ENCODE results near the gene FIGN.

The FIGN gene

DNA sequence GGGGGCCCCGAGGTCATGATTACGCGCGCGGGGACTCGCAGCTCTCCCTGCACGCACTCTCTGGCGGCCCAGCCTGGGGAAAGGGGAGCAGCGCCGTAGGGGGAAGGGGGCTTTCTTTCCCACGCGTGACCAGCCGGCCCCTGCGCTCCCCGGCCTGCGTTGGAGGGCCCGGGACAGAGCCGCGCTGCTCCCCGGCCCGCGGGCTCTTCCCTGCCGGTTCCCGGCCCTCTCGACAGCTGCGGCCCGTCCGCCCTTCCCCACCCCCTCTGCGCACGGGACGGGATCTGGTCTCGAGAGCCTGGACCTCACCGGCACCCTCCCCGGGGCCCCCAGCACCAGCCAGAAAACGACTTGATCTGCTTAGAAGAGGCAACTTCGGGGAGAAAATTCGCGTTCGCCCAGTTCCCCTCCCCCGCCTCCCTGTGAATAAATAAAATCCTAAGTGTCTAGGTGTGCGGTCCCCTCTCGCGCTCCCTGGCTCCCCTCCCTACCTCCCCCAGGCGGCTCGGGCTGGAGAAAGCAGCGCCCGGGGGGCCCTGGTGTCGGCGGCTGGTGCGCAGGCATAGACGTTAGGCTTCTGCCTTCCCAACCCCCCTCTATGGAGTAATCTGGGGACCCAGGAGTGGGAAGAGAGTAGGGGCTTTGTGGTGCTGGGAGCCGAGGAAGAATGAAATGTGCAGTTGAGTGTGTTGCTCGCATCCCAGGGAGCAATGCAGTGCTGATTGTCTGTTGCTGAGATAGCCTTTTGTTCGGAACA is 803 bp upstream of the FIGN start:
- DNase-seq (ENCODE audit: low spot score) = no peak

DNA sequence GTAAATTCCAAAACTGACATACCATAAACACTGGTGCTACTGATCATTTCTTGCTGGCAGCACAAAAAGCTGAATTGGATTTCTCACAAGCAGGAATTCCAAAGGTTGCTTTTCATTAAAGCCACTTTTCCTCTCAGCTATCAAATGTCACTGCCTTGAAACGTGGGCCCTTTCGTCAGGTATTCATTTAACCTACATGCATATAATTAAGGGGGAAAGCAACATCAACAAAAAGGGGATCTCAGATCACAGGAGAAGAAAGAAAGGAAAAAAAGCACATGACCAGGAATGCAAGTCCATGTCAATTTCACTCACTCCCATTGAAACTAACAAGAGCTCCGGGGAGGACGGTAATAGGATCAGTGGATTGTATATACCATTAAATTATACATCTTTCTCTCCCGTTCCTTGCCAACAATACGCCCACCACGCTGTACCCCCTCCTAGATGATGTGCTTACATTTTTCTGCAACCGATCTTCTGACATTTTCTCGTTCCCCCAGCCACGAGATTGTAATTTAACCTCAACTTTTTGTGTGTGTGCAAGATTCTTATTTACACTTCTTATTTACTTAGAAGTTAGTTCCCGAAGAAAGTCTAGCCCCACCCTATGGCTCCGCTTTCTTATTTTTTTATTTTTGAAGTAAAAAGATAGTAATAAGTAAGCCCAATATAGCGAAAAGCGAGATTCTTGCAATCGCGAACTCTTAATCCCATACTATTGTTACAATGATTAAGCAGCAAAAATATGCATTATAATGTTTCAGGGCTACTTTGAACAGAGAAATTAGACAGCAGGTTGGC is 725 bp downstream of the FIGN start:
- DNase-seq (ENCODE audit: low spot score) = no peak

DNA sequence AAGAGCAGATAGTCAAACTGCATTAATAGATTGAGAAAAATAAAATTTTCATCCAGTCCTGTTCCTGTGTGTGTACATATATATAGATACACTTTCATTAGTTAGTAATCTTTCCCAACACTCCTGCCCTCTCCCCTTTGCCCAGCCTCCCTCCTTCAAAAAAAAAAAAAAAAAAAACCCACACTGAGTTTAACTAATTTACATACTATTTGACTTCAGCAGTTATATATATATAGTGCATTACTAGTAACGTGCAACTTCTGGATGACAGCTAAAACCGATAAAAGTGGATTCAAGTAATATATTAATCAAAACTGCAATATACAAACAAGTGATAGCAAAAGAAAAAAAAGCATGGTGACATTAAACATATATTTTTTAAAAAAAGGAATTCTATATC is 1.4 kb downstream of the FIGN start:
- DNase-seq (ENCODE audit: low spot score) = no peak

DNA sequence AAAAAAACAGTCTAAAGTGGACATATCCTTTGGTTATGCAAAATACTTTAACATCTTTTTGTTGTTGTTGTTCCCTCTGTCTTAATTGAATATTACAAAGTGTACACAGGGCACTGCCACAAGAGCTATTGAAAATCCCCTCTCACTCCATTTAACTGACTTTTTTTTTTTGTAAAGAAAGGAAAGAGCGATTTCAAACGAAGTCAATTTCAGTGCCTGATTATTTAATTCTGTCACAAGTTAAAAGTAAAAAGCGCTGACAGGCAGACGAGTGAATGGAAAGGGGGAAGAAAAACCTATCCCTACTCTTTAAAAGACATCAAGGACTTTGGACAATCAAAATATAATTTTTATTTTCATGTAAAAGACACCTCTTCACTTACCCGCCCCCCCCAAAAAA is 1.9 kb downstream of the FIGN start:
- no peak for DNase-seq (ENCODE audit: low spot score)

DNA sequence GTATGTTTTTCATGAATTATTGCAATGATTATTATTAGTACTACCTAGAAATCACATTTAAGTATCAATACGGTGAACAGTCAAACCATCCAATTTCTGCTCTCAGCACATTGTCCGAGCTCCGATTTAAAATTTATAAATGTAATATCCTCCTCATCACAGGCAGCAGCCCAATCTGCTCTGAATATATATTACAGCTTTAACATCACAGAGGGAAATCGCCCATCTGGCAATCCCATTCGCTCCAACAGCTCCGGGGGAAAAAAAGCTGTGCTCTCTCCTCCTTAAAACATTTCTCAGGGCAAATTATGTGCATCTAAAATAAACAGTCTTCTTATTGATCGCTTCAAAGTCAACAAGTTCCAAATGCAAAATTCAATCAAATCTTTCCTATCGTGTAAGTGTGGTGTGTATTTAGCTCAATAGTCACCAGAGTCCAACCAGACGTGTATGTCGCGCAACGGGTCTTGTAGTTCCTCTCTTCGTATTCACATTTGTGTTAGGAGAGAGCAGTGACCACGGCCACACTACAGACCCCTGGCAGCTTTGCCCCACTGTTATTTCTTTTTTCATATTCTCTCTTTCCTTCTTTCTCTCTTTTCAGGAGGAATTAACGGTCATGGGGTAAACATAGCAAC is 2.4 kb downstream of the FIGN start:
- DNase-seq (ENCODE audit: low spot score) = no peak

DNA sequence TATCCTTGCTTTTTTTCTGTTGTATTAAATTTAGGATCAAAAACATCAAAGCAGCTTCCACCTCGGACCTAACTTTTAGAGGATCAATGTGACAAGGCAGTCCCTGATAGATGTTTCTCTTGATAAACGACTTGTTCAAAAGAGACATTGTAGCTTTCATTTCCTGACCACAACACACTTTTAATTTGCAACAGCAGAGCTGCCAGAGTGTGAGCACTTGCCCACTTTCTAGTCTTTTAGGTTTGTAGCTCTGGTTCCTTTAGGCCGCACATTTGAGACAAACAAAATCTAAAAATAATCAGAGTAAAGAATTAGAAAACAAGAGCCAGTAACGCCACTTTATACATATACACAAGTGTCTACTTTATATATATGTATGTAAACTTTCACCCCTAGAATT is 3.1 kb downstream of the FIGN start:
- DNase-seq (ENCODE audit: low spot score) = no peak

DNA sequence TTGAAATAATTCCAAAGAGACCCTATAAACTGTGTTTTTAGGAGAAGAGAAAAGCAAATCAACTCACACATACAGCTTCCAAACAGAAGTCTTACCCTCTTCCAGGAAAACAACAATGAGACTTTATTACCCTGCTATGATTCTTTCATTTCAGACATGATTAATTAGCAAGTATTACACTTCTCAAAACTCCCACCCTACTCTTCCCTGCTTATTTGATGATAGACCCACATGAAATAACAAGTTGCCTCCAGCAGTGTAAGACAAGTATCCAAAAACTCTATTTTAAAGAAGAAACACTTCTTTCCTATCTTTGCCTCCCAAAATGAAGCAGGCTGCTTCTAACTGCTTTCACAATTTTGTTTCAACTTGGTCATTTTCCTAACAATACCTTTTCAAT is 4.1 kb downstream of the FIGN start:
- DNase-seq (ENCODE audit: low spot score) = no peak

DNA sequence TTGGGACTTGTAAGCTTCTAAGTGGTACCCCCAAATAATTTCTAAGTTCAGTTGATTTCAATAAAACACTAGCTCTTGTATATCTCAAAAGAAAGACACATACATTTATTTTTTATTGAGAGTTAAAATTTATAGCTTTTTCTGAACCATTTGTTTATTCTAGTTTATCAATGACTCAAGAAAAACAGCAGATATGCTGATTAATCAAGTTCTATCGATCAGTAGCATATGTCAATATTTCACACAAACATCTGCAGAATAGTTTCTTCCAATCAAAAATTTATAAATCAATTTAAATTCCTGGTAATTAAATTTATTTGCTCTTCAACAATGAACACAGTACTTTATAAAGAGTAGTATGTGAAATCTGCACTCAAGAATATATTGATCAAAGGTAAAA is 5.3 kb downstream of the FIGN start:
- no peak for DNase-seq (ENCODE audit: low spot score)

DNA sequence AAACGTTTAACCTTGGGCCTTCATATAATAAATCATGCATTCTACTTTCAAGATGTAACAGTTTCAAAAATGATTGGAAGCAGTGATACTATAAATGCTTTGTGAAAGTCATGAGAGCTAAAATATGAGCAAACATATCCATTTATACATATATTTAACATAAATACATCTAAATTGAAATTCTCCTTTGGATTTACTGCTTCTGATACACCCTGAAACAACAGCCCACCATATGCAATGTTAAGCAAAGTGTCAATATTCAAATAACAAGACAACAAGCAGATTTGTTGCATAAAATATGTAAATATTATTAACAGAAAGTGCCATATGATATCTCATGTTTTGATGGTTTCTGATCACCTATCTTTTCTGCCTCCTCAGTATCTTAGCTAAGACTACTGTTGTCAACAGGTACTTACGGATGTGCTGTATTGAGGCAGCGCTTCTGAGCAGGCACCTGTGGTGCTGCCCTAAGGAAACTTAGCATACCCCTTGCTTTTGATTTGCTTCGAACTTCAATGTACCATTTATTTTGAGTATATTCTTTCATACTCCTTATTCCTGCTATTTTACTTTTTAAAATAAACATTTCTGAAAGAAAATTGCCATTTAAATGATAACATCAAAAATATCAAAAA is 6.1 kb downstream of the FIGN start:
- no peak for DNase-seq (ENCODE audit: low spot score)

DNA sequence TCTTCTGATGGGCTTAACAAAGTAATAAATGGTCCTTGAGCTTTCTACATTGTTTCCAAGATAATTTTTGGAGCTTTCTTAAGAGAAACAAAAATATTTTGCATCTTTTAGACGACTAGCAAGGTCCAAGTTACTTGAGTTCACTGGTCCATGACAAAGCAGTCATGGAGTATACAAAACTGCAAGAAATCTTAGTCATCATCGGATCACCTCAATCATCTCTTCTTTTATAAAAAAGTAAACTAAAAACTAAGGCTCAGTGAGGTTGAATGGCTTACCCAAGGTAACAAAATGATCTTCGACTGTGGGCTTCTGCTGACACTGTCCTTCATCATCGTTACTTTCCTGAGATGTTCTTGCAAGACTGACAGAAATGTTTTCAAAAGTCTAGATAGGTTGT is 11.9 kb downstream of the FIGN start:
- no peak for DNase-seq (ENCODE audit: low spot score)

DNA sequence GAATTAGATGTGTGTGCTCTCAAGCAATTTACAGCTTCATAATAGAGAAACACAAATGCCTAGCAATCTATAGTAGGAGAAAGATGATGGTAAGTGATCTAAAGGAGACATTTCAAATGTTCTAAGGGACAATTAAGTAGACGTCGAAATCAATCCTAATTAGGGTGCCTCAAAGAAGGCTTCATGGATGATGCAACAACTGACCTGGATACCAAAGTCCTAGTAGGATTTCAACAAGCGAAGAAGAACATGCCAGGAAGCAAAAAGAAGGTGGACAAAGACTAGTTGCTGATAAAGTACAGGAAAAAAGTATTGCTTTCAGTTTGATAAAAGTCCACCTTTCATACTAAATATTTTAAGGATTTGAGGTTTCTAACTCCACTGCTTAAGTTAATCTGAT is 12.5 kb downstream of the FIGN start:
- DNase-seq (ENCODE audit: low spot score) = no peak

DNA sequence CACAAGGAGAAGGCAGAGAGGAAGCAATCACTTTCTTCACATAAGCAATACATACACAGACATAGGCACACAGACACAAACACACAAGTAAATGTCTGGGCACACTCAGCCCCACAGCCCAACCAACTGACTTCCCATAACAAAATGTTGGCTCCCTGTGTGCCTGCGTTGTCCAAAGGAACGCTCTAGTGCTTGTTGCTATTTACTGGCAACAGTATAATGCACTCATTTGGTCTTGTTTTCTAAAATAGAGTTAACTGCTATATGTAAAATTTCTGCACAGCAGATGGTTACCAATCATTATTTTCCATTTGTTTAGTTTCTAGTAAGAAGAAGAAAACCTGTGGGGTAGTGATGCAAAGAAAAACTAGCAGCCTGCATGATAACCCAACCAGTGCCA is 16.5 kb downstream of the FIGN start:
- no peak for DNase-seq (ENCODE audit: low spot score)

DNA sequence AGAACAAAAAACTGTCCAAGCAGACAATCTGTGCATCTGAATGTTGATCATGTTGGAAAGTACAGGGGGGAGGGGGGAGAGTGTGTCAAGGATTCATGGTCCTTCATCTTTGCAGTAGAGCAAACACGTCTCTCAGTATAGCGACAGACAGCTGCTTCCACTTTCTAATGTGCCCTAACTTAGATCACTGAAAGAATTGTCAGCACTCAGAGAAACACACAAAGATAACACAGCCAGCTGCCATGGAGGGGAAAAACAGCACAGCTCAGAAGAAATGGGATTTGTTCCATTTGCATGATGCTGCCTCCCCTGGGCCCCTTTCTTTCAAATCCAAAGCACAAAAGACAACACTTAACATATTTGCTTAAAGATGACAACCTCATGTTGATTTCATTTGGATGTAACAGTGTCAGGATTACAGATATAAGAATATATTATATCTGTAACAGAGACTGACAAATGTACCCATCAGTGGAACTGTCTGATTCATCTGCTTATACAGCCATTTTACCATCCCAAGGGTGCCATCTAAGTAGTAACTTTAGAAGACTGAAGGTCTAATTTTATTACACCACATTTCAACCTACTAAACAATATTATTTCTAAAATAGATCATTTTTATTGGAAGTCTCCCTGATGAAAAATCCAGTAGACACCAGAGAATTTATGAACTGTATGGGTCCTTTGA is 17.7 kb downstream of the FIGN start:
- no peak for DNase-seq (ENCODE audit: low spot score)

DNA sequence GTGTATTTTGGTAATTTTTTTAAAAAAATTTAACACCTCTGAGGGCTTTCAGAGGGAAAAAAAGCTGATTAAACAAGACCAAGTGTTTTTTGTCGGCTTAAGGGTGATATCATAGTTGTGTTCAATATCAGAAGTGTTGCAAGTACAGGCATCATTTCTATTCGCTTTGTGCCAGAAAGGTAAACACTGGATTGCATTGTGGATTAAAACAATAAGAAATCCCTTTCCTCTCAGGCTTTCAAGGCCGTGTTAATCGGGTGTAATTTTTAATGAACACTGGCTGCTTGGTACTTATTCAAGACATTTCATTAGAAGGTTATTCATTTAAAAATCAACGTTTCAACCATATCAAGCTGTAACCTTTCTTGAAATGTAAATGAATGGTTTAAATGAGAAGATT is 18.3 kb downstream of the FIGN start:
- DNase-seq (ENCODE audit: low spot score) = no peak

DNA sequence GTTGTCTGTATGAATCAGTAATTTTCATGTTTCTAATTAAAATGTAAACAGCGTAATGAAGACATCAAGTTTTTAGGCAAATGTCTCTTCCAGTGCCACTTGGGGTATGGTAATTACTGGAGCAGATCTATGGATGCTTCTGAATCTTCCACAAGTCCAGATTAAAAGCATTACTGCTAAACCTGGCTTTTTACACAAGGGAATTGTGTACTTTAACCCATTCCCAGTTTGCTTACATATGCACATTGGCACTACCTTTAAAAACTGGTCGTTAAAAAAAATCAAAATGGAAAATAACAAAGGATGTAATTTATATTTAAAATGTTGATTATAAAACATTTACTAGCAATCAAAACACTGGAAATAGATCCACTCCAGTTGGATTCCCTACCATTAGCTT is 19.7 kb downstream of the FIGN start:
- no peak for DNase-seq (ENCODE audit: low spot score)

DNA sequence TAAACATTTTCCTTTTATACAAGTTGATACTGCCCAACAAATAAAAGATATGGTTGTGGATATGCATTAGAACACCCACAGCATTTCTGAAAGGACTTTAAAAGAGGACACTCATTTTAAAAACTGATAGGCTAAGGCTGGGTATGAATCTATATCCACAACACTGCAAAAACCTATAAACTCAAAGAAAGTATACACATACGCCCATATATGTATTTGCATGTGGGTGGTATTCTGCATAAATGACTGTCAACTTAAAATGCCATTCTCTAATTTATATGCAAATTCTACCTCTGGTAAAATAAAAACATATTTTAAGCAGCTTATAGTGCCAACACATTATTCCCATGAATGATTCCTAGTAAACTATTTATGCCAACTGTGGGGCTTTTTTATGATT is 20.1 kb downstream of the FIGN start:
- DNase-seq (ENCODE audit: low spot score) = no peak

DNA sequence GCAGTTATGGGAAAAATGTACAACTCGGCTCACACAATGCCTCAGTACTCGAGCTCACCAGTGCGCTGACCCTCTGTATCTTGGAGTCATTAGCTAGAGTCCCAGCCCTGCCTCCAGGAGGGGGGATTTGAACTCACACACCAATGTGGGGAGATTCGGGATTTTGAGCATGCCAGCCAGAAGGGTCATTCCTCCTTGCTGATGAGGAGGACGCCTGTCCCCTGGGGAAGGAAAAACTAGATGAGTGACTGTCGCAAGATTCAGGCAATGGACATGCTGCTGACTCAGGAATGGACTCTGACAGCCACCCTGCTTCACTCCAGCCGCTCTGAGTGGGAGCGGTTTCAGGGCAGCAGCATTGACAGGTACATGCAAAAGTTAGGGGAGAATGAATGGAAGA is 20.6 kb downstream of the FIGN start:
- no peak for DNase-seq (ENCODE audit: low spot score)

DNA sequence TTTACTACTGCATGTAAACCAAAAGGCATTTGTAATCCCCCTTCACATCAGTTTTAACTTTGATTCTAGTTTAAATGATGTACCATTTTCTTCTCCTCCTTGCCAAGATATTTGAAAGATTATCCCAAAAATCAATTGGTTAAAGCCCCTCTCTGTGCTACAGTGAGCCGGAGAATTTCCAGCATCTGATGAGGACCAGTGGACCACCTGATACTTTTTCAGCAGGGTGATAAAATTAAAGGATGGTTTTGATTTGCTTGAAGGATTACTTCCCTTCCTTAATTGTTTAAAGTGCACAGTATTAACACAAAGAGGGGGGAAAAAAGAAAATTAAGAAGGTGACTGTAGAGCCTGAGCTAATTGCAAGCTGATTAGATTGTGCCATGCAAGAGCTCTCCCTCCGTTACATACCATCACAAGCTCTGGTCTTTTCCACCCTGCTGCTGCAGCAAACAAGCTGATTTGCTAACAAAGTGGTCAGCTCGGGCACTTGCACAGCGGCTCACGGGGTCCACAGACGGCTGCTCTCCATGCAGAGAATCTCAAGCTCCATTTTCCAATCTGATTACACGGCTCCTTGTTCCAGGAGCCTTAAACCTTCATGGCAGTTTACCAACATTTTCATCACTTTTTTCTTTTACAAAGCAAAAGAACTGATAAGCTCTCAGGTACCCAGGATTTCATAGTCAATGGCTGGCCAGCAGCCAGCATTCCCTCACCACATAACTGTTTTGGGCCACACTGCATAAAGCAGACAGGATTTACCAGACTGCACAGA is 22.1 kb downstream of the FIGN start:
- no peak for DNase-seq (ENCODE audit: low spot score)

DNA sequence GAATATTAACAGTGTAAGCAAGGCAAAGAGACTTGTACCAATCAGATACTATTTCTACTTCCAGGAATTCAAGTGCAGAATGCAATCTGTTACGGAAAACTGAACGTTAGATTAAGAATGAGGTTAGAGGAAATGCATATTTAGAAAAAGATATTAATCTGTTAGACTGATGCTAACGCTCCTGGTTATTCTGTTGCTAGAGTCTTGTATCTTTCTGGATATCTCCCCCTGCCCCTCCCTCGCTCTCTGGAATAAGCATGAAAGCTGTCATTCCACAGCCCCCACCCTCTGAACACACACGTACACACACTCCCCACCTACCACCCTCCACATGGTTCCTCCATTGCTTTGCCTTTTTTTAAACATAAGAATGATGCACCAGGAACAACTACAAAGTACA is 24.1 kb downstream of the FIGN start:
- DNase-seq (ENCODE audit: low spot score) = no peak

DNA sequence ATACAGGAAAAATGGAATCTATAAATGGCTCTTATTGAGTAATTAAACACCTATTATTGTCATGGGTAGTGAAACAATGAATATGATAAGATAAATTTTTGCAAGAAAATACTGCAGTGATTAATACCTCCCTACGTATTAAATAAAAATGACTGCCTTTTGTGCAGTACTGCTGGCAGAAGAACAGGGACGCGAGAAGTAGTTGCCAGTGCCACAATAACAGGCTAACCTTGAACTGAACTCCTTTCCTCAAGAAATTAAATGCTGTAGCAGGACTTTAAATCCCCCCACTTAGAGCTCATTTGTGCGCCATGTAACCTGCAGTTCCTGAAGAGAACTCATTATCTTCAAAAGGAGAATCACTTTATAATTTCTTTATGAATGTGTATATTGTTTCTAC is 24.6 kb downstream of the FIGN start:
- DNase-seq (ENCODE audit: low spot score) = no peak

DNA sequence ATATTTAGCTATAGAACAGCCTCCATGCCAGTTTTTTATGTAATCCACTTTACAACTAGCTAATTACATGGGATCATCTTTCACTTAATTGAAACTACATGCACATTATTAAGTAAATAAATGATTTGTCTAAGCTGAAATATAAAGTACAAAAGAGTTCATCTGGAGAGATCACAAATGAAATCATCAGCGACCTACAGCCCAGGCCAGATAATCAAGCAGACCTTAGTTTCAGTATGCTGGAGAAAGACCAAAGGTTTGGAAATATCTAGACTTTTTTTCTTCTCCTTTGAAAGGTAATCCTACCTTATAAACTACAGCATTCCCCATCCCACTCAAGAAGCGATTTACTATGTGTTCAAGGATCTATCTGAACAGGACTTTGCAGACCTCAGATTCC is 26.5 kb downstream of the FIGN start:
- DNase-seq (ENCODE audit: low spot score) = no peak
